ENCODE measurements around the gene C10orf88. TPM values are rescaled to one million over a fixed set of nuclear protein-coding genes. Genes with fewer than 3 reads are reported as not detected.

C10orf88 gene
- total RNA-seq, 4 donors from 2014 or later: 1.5 to 15.8 (median 8.5) TPM

- DNase-seq: no peak
- intact Hi-C loops (cut with DNase I; ENCODE audit: low total_unique reads): no loop called here
- no peaks in the 10 kb centered on the region for H3K36me3 ChIP-seq
- TF ChIP-seq CTCF (IDR thresholded peaks at IDR 0.05) (no peak), POLR2A (IDR thresholded peaks at IDR 0.05) (no peak)
- H3K4me1 ChIP-seq: peaks cover 0 to 5% of the 10 kb centered on the region in 2 donors
- no peak overlapping the region for H3K27ac ChIP-seq
- H3K27me3 ChIP-seq: no peaks in the 10 kb centered on the region
- H3K9me3 ChIP-seq: no peaks in the 10 kb centered on the region
- H3K4me3 ChIP-seq: no peak overlapping the region
Measured at GRCh38 chr10:122949296-122949695, 4.7 kb downstream of the C10orf88 start.

GRCh38 chr10:122939856-122940543, 14.0 kb downstream of the C10orf88 start:
- intact Hi-C loops (cut with DNase I; ENCODE audit: low total_unique reads): no loop called here
- no peaks in the 10 kb centered on the region for H3K4me1 ChIP-seq
- DNase-seq: no peak
- no peak overlapping the region for H3K4me3 ChIP-seq
- no peak overlapping the region for H3K27ac ChIP-seq
- no peaks in the 10 kb centered on the region for H3K9me3 ChIP-seq
- H3K36me3 ChIP-seq: no peaks in the 10 kb centered on the region
- no peaks in the 10 kb centered on the region for H3K27me3 ChIP-seq
- no peak for TF ChIP-seq CTCF (IDR thresholded peaks at IDR 0.05)
- TF ChIP-seq POLR2A (IDR thresholded peaks at IDR 0.05): no peak

- Histone ChIP-seq H3K4me1 (no peaks in the 10 kb centered on the region), H3K36me3 (no peaks in the 10 kb centered on the region)
- intact Hi-C loops (cut with DNase I; ENCODE audit: low total_unique reads): no loop called here
Measured at GRCh38 chr10:122939133-122939855, 14.7 kb downstream of the C10orf88 start.

GRCh38 chr10:122931088-122931906, 22.7 kb downstream of the C10orf88 start:
- H3K4me3 ChIP-seq: no peak overlapping the region
- H3K9me3 ChIP-seq: no peaks in the 10 kb centered on the region
- DNase-seq: no peak
- no peaks in the 10 kb centered on the region for H3K4me1 ChIP-seq
- intact Hi-C loops (cut with DNase I; ENCODE audit: low total_unique reads): no loop called here
- no peak for TF ChIP-seq POLR2A (IDR thresholded peaks at IDR 0.05)
- TF ChIP-seq CTCF (IDR thresholded peaks at IDR 0.05): no peak
- no peaks in the 10 kb centered on the region for H3K36me3 ChIP-seq
- no peak overlapping the region for H3K27ac ChIP-seq
- no peaks in the 10 kb centered on the region for H3K27me3 ChIP-seq

More at GRCh38 chr10:122939133-122939855, 14.7 kb downstream of the C10orf88 start:
- DNase-seq: no peak
- H3K4me3 ChIP-seq: no peak overlapping the region
- TF ChIP-seq POLR2A (IDR thresholded peaks at IDR 0.05) (no peak), CTCF (IDR thresholded peaks at IDR 0.05) (no peak)
- no peaks in the 10 kb centered on the region for H3K9me3 ChIP-seq
- H3K27me3 ChIP-seq: no peaks in the 10 kb centered on the region
- no peak overlapping the region for H3K27ac ChIP-seq

Data from uterus (tissue), 4 donors.